Measurements from ENCODE around the gene SUSD5. TPM values are rescaled to one million over a fixed set of nuclear protein-coding genes. Genes with fewer than 3 reads are reported as not detected.

The SUSD5 gene
- total RNA-seq, 1 experiment from 2014 or later: 4.9 TPM

DNA sequence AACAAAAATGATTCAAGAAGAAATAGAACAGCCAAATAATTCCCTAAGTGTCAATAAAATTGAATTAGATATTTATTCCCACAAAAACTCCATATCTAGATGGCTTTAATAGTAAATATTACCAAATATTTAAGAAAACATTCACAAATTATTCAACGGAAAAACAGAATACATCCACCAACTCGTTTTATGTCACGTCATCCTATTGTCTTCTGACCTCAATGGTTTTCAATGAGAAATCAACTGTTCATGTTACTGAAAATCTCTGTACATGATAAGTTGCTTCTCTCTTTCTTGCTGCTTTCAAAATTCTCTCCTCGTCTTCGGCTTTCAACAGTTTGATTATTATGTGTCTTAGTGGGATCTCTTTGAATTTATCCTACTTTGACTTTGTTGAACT is 41.5 kb upstream of the SUSD5 start:
- H3K36me3 Mint-ChIP-seq (ENCODE audit: insufficient read depth in 1 of 3, low read depth in 3 of 3): no peaks in the 10 kb centered on the region; a peak in 1 of 7 replicates
- H3K27me3 ChIP-seq (ENCODE audit: insufficient read depth, low read length): no peaks in the 10 kb centered on the region
- H2BK12ac ChIP-seq (ENCODE audit: insufficient read length, low read depth, low read length): no peak overlapping the region
- no peaks in the 10 kb centered on the region for H3K79me1 ChIP-seq (ENCODE audit: insufficient read depth, low read depth, low read length, poor library complexity, severe bottlenecking)
- H3K4ac ChIP-seq (ENCODE audit: low read depth, low read length): no peak overlapping the region
- H2BK5ac ChIP-seq (ENCODE audit: insufficient read length, low read length): no peak overlapping the region
- no peak overlapping the region for H2AK5ac ChIP-seq (ENCODE audit: insufficient read length, low read length)
- no peak overlapping the region for H3K27ac Mint-ChIP-seq
- WGBS (ENCODE audit: extremely low coverage, insufficient read length, low lambda C conversion rate): no CpG with 5 or more reads among the region's 5 CpGs
- no peak for DNase-seq
- no peaks in the 10 kb centered on the region for H3K79me2 ChIP-seq (ENCODE audit: insufficient read depth, low read length)
- H4K8ac ChIP-seq (replicated peaks; ENCODE audit: insufficient read length, low read depth, low read length): no peak overlapping the region
- no peak overlapping the region for H2BK20ac ChIP-seq (ENCODE audit: low read depth, low read length, poor library complexity, severe bottlenecking)
- H4K5ac ChIP-seq (ENCODE audit: insufficient read length, low read depth, low read length): no peak overlapping the region
- no peak overlapping the region for H3K9ac ChIP-seq (ENCODE audit: extremely low read depth, insufficient read length, low read length)
- no peak overlapping the region for H2BK15ac ChIP-seq (ENCODE audit: low read depth, low read length)
- no peak overlapping the region for H3K27ac ChIP-seq (ENCODE audit: insufficient read length, low read depth, low read length)
- H3K9me3 Mint-ChIP-seq: peaks cover 0 to 6% of the 10 kb centered on the region in 2 experiments; a peak in 2 of 5 replicates
- TF ChIP-seq, protein P1, sequence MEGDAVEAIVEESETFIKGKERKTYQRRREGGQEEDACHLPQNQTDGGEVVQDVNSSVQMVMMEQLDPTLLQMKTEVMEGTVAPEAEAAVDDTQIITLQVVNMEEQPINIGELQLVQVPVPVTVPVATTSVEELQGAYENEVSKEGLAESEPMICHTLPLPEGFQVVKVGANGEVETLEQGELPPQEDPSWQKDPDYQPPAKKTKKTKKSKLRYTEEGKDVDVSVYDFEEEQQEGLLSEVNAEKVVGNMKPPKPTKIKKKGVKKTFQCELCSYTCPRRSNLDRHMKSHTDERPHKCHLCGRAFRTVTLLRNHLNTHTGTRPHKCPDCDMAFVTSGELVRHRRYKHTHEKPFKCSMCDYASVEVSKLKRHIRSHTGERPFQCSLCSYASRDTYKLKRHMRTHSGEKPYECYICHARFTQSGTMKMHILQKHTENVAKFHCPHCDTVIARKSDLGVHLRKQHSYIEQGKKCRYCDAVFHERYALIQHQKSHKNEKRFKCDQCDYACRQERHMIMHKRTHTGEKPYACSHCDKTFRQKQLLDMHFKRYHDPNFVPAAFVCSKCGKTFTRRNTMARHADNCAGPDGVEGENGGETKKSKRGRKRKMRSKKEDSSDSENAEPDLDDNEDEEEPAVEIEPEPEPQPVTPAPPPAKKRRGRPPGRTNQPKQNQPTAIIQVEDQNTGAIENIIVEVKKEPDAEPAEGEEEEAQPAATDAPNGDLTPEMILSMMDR (conservative IDR thresholded peaks at IDR 0.05): no peak
- no peak overlapping the region for H3K14ac ChIP-seq (ENCODE audit: insufficient read depth, low read length)
- no peak overlapping the region for H4K91ac ChIP-seq (ENCODE audit: insufficient read length, low read depth, low read length)
- no peak overlapping the region for H3T11ph ChIP-seq (ENCODE audit: low read length)
- H4K20me1 ChIP-seq (ENCODE audit: control insufficient read depth, insufficient read depth, insufficient read length): no peaks in the 10 kb centered on the region
- H2BK120ac ChIP-seq (ENCODE audit: low read depth, low read length, poor library complexity, severe bottlenecking): no peak overlapping the region
- H3K9me3 ChIP-seq (ENCODE audit: control insufficient read depth, low read depth, low read length): no peaks in the 10 kb centered on the region
- H3K4me2 ChIP-seq (ENCODE audit: insufficient read depth, insufficient read length, low read length): no peak overlapping the region
- no peak overlapping the region for H3K18ac ChIP-seq (ENCODE audit: insufficient read length, low read depth, low read length)
- peaks cover 0 to 6% of the 10 kb centered on the region in 2 experiments; a peak in 1 of 4 replicates for H3K4me1 Mint-ChIP-seq
- H3K27me3 Mint-ChIP-seq (ENCODE audit: low read depth): no peaks in the 10 kb centered on the region; the same call in 1 of the 2 replicates
- H3K56ac ChIP-seq (ENCODE audit: insufficient read length, low read depth, low read length): no peak overlapping the region
- H3K4me1 ChIP-seq (ENCODE audit: insufficient read depth, low read length): no peaks in the 10 kb centered on the region
- H3K4me3 Mint-ChIP-seq: no peak overlapping the region
- H2AFZ ChIP-seq (ENCODE audit: low read length): no peak overlapping the region
- H3K23ac ChIP-seq (ENCODE audit: insufficient read length, low read depth, low read length): no peak overlapping the region
- no peaks in the 10 kb centered on the region for H3K23me2 ChIP-seq (ENCODE audit: insufficient read length, low read depth, low read length, poor library complexity, severe bottlenecking)
